ENCODE results near the gene TRAPPC11. TPM values are rescaled to one million over a fixed set of nuclear protein-coding genes. Genes with fewer than 3 reads are reported as not detected.
A peak's percentile ranks its signal among the peaks of the same experiment; 100 is the strongest.

Gene TRAPPC11
- total and polyA plus RNA-seq, 9 of the 15 experiments (the other 6 are each of a cell fraction or from before 2014, with no cell fraction given), result 11.6 to 49.0 (median 28.7) TPM

GRCh38 chr4:183610033-183610432 is 49.1 kb upstream of the TRAPPC11 start (continued):
- TF ChIP-seq FOS (IDR thresholded peaks at IDR 0.05; ENCODE audit: extremely low read depth, insufficient read length), result peak; percentile 17
- TF ChIP-seq NRF1 (conservative IDR thresholded peaks at IDR 0.05 in 1 of 2, IDR thresholded peaks at IDR 0.05 in 1 of 2), result peak in 1 of 2 experiments; percentile 19; a peak in 1 of 4 replicates
- TF ChIP-seq NR2F6 (CRISPR knock-in tag; IDR thresholded peaks at IDR 0.05), result no peak
- TF ChIP-seq, protein P1, sequence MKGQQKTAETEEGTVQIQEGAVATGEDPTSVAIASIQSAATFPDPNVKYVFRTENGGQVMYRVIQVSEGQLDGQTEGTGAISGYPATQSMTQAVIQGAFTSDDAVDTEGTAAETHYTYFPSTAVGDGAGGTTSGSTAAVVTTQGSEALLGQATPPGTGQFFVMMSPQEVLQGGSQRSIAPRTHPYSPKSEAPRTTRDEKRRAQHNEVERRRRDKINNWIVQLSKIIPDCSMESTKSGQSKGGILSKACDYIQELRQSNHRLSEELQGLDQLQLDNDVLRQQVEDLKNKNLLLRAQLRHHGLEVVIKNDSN (CRISPR knock-in tag; IDR thresholded peaks at IDR 0.05), result peak; percentile 92
- TF ChIP-seq ATF1 (CRISPR knock-in tag; IDR thresholded peaks at IDR 0.05), result no peak
- TF ChIP-seq ATF1 (tag; IDR thresholded peaks at IDR 0.05), result peak; percentile 48; the same call in 1 of the 2 replicates
- TF ChIP-seq MEIS2 (IDR thresholded peaks at IDR 0.05; ENCODE audit: partially characterized antibody), result peak; percentile 58
- TF ChIP-seq, protein P2, sequence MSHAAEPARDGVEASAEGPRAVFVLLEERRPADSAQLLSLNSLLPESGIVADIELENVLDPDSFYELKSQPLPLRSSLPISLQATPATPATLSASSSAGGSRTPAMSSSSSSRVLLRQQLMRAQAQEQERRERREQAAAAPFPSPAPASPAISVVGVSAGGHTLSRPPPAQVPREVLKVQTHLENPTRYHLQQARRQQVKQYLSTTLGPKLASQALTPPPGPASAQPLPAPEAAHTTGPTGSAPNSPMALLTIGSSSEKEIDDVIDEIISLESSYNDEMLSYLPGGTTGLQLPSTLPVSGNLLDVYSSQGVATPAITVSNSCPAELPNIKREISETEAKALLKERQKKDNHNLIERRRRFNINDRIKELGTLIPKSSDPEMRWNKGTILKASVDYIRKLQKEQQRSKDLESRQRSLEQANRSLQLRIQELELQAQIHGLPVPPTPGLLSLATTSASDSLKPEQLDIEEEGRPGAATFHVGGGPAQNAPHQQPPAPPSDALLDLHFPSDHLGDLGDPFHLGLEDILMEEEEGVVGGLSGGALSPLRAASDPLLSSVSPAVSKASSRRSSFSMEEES (CRISPR knock-in tag; IDR thresholded peaks at IDR 0.05), result peak; percentile 94
- peak; percentile 41; the same call in 1 of the 2 replicates for TF ChIP-seq REST (IDR thresholded peaks at IDR 0.05; ENCODE audit: borderline replicate concordance)
- TF ChIP-seq REST (CRISPR knock-in tag; IDR thresholded peaks at IDR 0.05; ENCODE audit: low read depth), result no peak
- peak; percentile 85 for TF ChIP-seq TOE1 (IDR thresholded peaks at IDR 0.05; ENCODE audit: borderline replicate concordance)
- TF ChIP-seq TOE1 (CRISPR knock-in tag; IDR thresholded peaks at IDR 0.05; ENCODE audit: borderline replicate concordance, low read depth), result no peak
- no peak for TF ChIP-seq HNRNPUL1 (IDR thresholded peaks at IDR 0.05; ENCODE audit: low read length)
- peak; percentile 31 for TF ChIP-seq NFYB (IDR thresholded peaks at IDR 0.05; ENCODE audit: extremely low read depth, insufficient read length)
- TF ChIP-seq RAD51 (IDR thresholded peaks at IDR 0.05; ENCODE audit: borderline replicate concordance, low read depth), result peak; percentile 94
- TF ChIP-seq, protein P3, sequence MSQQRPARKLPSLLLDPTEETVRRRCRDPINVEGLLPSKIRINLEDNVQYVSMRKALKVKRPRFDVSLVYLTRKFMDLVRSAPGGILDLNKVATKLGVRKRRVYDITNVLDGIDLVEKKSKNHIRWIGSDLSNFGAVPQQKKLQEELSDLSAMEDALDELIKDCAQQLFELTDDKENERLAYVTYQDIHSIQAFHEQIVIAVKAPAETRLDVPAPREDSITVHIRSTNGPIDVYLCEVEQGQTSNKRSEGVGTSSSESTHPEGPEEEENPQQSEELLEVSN (IDR thresholded peaks at IDR 0.05; ENCODE audit: borderline replicate concordance in 1 of 2, extremely low read depth in 1 of 2, insufficient read depth in 1 of 2, insufficient read length in 1 of 2, low read depth in 1 of 2, low read length in 1 of 2, poor library complexity in 1 of 2, severe bottlenecking in 1 of 2), result peak in 1 of 2 experiments; percentile 56
- peak; percentile 35; the same call in 1 of the 2 replicates for TF ChIP-seq FOSL1 (tag; conservative IDR thresholded peaks at IDR 0.05)
